Mucosa of descending colon (tissue), 3 donors: Measurements from ENCODE around the gene COTL1. TPM values are rescaled to one million over a fixed set of nuclear protein-coding genes. Genes with fewer than 3 reads are reported as not detected.

ENCODE experiments used
- ATAC-seq: fragments of 200-7000 bp; cut with Tn5 transposase; one replicate; pipeline ENCODE4 v1.9.1; 2020; ENCODE audit warnings: mild to moderate bottlenecking, moderate library complexity
- DNase-seq, 3 donors: peaks; one replicate each; pipeline ENCODE4 v3.0.0-alpha.2; 2020
- H3K36me3 ChIP-seq: fragments of 200-600 bp; one replicate; pipeline ENCODE4 v1.8.0; 2021; ENCODE audit warnings: low read depth, mild to moderate bottlenecking
- H3K4me1 ChIP-seq: fragments of 200-600 bp; one replicate; pipeline ENCODE4 v1.8.0; 2021; ENCODE audit warnings: low read depth, mild to moderate bottlenecking
- H3K4me3 ChIP-seq: fragments of 200-600 bp; one replicate; pipeline ENCODE4 v1.8.0; 2021; ENCODE audit warnings: mild to moderate bottlenecking
- H3K9me3 ChIP-seq: fragments of 200-600 bp; one replicate; pipeline ENCODE4 v1.8.0; 2021; ENCODE audit warnings: mild to moderate bottlenecking
- CTCF ChIP-seq: fragments of 200-600 bp; IDR thresholded peaks from one replicate; pipeline ENCODE4 v1.8.0; 2022; ENCODE audit warnings: antibody characterized with exemption, mild to moderate bottlenecking
- intact Hi-C, 2 donors: fragments of 100-400 bp; cut with DNase I in 1 of 2; cut with micrococcal nuclease in 1 of 2; formaldehyde crosslinking; loops; one replicate each; pipeline versions ENCODE4 v1.11.0 to v1.11.1; 2022; cut with DNase I, micrococcal nuclease
- total RNA-seq, 3 donors: library from RNA; stranded (reverse); fragmentation: NEBNext Ultra II Directional in 2 of 3; extraction: Animal tissue kit (Norgen Biotek cat#: 25700) in 2 of 3; gene quantifications; one replicate each; pipeline versions ENCODE4 v1.2.1 to v1.2.4, GENCODE V29; 2021 to 2023
- donor health status: DM: no; HTN: no; CAD: no; lungs with moderate emphysema.
- donor health status: DM: no; HTN: no; CAD: no.
- donor health status: DM: no; HTN: yes; CAD: no.

Gene COTL1
- total RNA-seq, 3 donors from 2014 or later, result 52.8 to 120 (median 56.8) TPM

- Histone ChIP-seq H3K4me1 (peaks cover 6% of the 10 kb centered on the region), H3K36me3 (no peaks in the 10 kb centered on the region), H3K4me3 (no peak overlapping the region), H3K9me3 (no peaks in the 10 kb centered on the region)
- intact Hi-C loops, result no loop called here
- DNase-seq (no peak), ATAC-seq (no peak)
- no peak for TF ChIP-seq CTCF
These were observed 4.3 kb downstream of the COTL1 start for GRCh38 chr16:84613408-84614072.

GRCh38 chr16:84612686-84613085 lies 5.2 kb downstream of the COTL1 start:
- Histone ChIP-seq H3K4me1 (peaks cover 6% of the 10 kb centered on the region), H3K9me3 (no peaks in the 10 kb centered on the region), H3K36me3 (no peaks in the 10 kb centered on the region), H3K4me3 (no peak overlapping the region)
- intact Hi-C loops, result no loop called here
- DNase-seq (no peak), ATAC-seq (no peak)
- no peak for TF ChIP-seq CTCF

- no peak overlapping the region for H3K4me3 ChIP-seq
- intact Hi-C loops, result no loop called here
- H3K4me1 ChIP-seq, result no peaks in the 10 kb centered on the region
- no peaks in the 10 kb centered on the region for H3K9me3 ChIP-seq
- H3K36me3 ChIP-seq, result no peaks in the 10 kb centered on the region
- DNase-seq (no peak), ATAC-seq (no peak)
- no peak for TF ChIP-seq CTCF
These were observed 6.8 kb downstream of the COTL1 start for GRCh38 chr16:84611041-84611440.

- Histone ChIP-seq H3K4me3 (no peak overlapping the region), H3K9me3 (no peaks in the 10 kb centered on the region), H3K36me3 (no peaks in the 10 kb centered on the region), H3K4me1 (no peaks in the 10 kb centered on the region)
- DNase-seq (no peak), ATAC-seq (no peak)
- intact Hi-C loops, result no loop called here
- no peak for TF ChIP-seq CTCF
These were observed 7.5 kb downstream of the COTL1 start for GRCh38 chr16:84610376-84610775.

GRCh38 chr16:84609563-84610177 lies 8.2 kb downstream of the COTL1 start:
- ATAC-seq (no peak), DNase-seq (no peak)
- no peaks in the 10 kb centered on the region for H3K4me1 ChIP-seq
- H3K9me3 ChIP-seq, result no peaks in the 10 kb centered on the region
- H3K36me3 ChIP-seq, result no peaks in the 10 kb centered on the region
- H3K4me3 ChIP-seq, result no peak overlapping the region
- no peak for TF ChIP-seq CTCF
- intact Hi-C loops, result no loop called here
